ENCODE measurements around the gene TTC23.
A peak's percentile ranks its signal among the peaks of the same experiment; 100 is the strongest.
"Not testable (repeated sequence)": the region's sequence is repeated elsewhere in the genome, so short reads cannot be mapped to it uniquely, and the experiment has no call there.

TTC23 gene

DNA sequence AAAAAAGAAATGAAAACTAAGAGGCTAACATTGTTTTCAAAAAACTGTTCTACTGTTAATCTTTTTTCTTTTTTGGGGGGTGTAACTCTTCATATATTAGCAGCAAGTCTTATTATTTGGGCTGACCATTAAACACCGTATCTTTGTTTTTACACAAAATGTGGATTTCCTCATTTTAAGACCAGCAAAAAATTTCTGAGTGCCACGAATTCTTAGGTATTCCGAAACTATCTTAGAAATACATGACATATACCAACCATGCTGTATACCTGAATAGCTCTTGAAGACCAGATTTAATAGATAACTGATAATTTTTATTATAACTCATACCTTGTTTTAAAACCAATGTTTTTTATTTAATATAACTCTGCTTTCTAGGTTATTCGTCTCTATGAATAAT is 620 bp upstream of the TTC23 start:
- no peak for DNase-seq

DNA sequence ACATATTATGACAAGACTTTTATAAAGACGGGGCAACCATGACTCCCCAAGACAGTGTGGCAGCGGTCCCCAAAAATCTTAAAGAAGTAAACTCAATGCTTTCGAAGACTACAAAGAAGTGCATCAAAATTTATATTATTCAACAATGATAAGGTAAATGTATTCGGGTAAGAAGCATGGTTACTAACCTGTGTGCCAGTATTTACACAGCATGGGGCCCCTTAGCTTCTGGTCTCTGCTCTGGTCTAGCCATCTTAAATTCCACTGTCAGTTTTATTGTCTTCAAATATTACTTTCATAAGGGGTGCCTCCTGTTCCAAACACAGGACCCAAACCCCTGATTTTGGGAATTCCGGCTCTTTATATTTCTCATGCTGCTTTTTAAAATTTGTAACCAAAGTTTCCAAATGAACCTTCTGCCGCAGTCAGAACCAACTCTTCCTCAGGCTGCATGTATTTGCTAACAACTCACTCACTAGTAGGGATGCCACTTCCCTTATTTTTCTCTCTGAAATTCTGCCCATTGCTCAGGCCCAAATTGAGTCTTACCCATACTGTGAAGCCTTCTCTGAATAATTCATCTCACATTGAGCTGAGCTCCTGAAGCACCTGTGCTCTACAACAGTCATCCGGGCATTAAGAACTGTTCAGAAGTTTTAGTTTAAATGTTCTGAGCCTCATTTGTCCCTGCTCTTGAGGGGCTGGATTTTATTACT is 1.2 kb downstream of the TTC23 start:
- DNase-seq = no peak

DNA sequence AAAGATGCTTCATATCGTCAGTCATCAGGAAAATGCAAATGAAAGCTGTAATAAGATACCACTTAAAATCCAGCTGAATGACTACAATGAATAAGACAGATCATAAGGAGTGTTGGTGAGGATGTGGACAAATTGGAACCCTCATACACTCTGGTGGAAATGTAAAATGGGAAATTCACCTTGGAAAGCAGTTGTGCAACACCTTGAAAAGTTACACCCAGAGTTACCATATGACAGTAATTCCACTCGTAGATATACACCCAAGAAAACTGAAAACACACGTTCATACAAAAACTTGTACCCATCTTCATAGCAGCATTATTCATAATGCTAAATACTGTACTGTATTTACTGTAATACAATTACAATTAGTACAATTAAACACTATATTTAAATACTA is 2.3 kb downstream of the TTC23 start:
- no peak for DNase-seq

DNA sequence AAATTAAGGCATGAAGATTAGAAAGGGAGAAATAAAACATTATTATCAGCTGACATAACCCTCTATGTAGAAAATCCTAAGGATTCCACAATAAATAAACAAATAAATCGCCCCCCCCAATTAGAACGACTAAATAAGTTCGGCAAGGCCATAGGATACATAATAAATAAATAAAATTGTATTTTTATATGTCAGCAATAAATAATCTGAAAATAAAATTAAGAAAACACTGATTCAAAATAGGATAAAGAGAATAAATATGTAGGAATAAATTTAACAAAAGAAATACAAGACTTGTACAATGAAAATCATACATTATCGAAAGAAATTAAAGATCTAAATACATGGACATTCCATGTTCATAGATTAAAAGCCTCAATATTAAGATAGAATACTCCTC is 5.1 kb downstream of the TTC23 start:
- DNase-seq = no peak

- DNase-seq = no peak
Measured at GRCh38 chr15:99241752-99242151, 7.6 kb downstream of the TTC23 start.

GRCh38 chr15:99239545-99240198 is 9.7 kb downstream of the TTC23 start:
- DNase-seq = no peak

DNA sequence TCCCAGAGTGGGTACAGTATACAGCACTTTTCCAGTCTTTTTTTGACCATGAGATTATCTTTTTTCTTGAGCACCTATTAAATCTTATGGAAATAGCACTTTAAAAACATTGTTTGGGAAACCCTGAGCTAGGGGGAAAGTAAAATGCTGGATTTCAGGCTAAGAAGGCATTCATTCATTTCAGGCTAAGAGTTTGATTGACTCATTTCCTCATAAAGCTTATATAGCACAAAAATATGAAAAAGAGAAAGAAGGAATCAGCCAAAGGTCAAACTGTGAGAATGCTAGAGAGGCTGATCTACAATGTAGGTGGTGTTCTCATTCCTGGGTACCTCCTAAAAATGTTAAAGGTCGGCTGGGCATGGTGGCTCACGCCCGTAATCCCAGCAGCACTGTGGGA is 10.5 kb downstream of the TTC23 start:
- no peak for DNase-seq

DNA sequence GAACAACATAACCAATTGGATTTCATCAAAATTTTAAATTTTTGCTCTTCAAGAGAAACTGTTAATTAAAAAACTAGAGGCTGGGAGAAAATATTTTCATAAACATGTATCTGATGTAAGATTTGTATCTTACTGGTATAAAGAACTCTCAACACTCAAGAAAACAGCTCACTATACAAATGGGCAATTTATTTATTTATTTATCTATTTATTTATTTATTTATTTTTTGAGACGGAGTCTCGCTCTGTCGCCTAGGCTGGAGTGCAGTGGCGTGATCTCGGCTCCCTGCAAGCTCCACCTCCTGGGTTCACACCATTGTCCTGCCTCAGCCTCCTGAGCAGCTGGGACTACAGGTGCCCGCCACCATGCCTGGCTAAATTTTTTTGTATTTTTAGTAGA is 15.2 kb downstream of the TTC23 start:
- DNase-seq = not testable (repeated sequence)

- DNase-seq = no peak
Measured at GRCh38 chr15:99232740-99233139, 16.6 kb downstream of the TTC23 start.

- DNase-seq = no peak
Measured at GRCh38 chr15:99230867-99231266, 18.5 kb downstream of the TTC23 start.

- DNase-seq = no peak
Measured at GRCh38 chr15:99228120-99228770, 21.1 kb downstream of the TTC23 start.

- DNase-seq = no peak
Measured at GRCh38 chr15:99226802-99227201, 22.6 kb downstream of the TTC23 start.

DNA sequence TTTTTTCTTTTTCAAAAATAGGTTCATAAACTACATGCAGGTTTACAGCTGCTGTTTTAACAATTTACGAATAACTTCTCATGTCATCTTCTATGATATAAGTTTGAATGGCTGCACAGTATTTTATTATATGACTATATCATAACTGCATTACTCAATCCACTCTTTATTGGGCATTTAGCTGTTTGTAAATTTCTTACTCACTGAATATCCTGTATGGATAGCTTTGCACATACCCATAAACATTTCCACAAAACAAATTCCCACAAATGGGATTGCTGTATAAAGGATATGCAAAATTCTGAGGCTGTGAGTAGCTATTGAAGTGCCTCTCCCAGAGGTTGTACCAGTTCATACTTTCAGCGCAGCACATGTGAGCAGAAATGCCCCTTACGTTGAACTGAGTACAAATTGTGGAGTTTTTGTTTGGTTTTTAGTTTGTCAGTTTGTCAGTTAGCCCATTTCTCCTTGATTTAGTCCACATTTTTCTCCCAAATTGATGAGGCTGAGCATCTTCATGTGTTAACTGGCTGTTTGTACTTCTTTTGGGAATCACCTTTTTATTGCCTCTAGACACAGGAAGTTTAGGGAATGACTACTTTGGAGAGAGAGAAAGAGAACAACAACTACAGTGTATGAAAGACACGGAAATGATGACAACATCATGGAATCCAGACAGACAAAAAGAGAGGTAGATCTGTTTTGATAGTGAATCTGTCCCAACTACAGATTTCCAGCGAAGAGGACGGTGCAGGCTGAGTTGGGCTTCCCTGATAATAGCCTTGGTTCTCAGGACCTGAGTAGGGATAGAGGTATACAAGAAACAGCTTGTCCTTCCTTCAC is 24.8 kb downstream of the TTC23 start:
- no peak for DNase-seq

DNA sequence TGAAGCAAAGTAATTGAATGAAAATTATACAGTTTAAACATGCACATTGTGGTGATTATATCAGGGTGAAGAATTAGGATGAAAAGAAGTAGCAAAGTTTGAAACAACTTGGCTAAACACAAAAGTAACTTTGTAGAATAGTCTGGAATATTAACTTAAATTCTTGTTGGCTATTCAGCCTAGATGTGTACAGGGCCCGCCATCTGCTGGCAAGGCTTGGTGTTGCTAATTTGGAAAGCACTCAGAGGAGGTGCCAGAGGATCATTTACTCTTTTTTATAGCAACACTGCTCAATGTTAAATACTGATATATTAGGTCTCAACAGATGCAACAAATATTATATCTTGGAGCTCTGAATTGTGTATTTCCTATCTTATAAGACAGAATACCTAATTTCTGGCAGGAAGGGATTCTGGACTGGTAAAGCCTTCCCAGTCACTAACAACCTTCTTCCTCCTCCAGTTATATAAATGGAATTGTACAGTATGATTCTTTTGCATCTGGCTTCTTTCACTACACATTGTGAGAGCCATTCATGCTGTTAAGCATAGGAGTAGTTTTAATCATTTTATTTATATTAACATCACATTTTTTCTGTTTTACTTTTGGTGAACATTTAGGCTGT is 36.1 kb downstream of the TTC23 start:
- DNase-seq = peak; percentile 72

GRCh38 chr15:99212406-99212805 is 37.0 kb downstream of the TTC23 start:
- peak; percentile 83 for DNase-seq

- peak; percentile 33 for DNase-seq
Measured at GRCh38 chr15:99211926-99212325, 37.5 kb downstream of the TTC23 start.

- no peak for DNase-seq
Measured at GRCh38 chr15:99210334-99210733, 39.0 kb downstream of the TTC23 start.

DNA sequence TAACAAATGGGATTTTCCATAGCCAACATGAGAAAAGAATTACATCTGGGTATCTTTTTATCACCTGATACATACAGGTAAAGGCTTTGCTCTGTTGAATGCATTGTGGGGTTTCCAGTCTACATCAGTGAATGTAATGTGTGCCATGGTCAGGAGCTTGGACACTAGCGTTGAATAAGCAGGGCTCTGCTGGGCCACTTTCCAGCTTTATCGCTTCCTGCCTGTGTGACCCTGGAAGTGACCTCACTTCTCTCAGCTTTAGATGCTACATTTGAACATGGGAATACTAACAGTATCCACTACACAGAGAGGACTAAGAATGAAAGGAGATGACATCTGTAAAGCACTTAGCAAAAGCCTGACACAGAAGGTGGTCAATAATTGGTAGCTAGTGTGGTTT is 40.1 kb downstream of the TTC23 start:
- no peak for DNase-seq

GRCh38 chr15:99207672-99208071 is 41.7 kb downstream of the TTC23 start:
- no peak for DNase-seq

DNA sequence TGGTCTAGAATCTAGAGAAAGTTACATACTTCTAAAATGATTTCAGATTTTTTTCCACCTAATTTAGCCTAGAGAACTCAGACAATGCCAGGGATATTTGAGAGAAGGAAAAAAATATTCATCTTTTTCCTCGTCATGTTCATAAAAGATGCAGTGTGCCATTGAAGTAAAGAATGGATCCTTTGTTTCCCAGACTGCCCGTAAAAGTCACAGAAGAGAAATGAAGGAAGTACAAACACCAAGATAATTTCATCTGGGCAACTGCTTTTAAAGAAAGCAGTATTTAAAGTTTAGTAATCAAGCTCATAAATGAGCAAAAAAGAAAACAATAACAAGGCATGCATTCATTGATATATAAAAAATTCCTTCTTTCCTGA is 47.2 kb downstream of the TTC23 start:
- no peak for DNase-seq

- DNase-seq = no peak
Measured at GRCh38 chr15:99201408-99202175, 47.8 kb downstream of the TTC23 start.

GRCh38 chr15:99197856-99198255 is 51.5 kb downstream of the TTC23 start:
- peak; percentile 37 for DNase-seq

Measured in fibroblast of skin of back (primary cell).